HL-60 (cell line): ENCODE data around the gene HEATR3.

Experiments
- DNase-seq, 2 experiments: peaks; one replicate each; pipeline ENCODE4 v3.0.0-alpha.2; 2010 to 2020; ENCODE audit warnings: low read depth in 1 of 2, low spot score in 1 of 2
- H3K27ac ChIP-seq: fragments of 250-450 bp; sonication (Bioruptor Pico); replicated peaks from 2 replicates; pipeline ENCODE4 v1.5.1; 2020; ENCODE audit warnings: mild to moderate bottlenecking, moderate library complexity
- H3K27me3 ChIP-seq: fragments of 250-450 bp; sonication (Bioruptor Pico); 2 replicates; pipeline ENCODE4 v1.5.1; 2021; ENCODE audit warnings: mild to moderate bottlenecking, moderate library complexity; ENCODE audit not compliant: insufficient read depth, poor library complexity, severe bottlenecking
- H3K4me3 ChIP-seq: replicated peaks from 2 replicates; pipeline ENCODE4 v1.5.1; 2011; ENCODE audit warnings: mild to moderate bottlenecking, control low read depth, low read length; ENCODE audit not compliant: insufficient read depth
- GABPA ChIP-seq: IDR thresholded peaks from 2 replicates; pipeline ENCODE4 v1.6.1; 2012; ENCODE audit warnings: low read depth
- POLR2AphosphoS5 ChIP-seq: IDR thresholded peaks from 2 replicates; pipeline ENCODE4 v1.6.1; 2012; ENCODE audit warnings: low read depth
- SPI1 ChIP-seq: IDR thresholded peaks from 2 replicates; pipeline ENCODE4 v1.6.1; 2012; ENCODE audit warnings: low read depth, mild to moderate bottlenecking, borderline replicate concordance
- TF ChIP-seq, protein P1 (sequence below): IDR thresholded peaks from 2 replicates; pipeline ENCODE4 v1.6.1; 2012; ENCODE audit warnings: low read depth; ENCODE audit not compliant: insufficient replicate concordance
- TF ChIP-seq, protein P2 (sequence below): IDR thresholded peaks from one replicate; pipeline ENCODE4 v1.5.1; 2011; ENCODE audit warnings: low read length, control low read depth, inconsistent platforms; ENCODE audit not compliant: insufficient read depth

The HEATR3 gene

DNA sequence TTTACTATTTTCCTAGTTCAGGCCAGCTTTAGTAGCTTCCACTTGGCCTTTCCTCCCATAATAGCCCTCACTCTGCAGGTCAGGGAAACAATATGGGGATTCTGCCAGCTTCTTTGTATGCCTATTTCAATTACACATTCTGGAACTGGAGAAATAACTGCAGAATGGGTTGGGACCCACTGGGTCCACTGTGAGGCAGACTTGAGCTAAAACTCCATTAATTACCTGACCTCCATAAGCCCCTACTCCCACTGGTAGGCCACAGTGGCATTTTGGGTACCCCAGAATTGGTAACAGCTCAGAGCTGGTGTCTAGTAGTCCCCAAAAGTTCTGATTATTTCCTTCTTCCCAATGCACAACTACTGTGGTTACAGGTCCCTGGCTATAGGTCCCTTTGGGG lies 70.6 kb downstream of the HEATR3 start:
- TF ChIP-seq SPI1 (no peak), POLR2AphosphoS5 (no peak), GABPA (no peak)
- TF ChIP-seq, protein P1, sequence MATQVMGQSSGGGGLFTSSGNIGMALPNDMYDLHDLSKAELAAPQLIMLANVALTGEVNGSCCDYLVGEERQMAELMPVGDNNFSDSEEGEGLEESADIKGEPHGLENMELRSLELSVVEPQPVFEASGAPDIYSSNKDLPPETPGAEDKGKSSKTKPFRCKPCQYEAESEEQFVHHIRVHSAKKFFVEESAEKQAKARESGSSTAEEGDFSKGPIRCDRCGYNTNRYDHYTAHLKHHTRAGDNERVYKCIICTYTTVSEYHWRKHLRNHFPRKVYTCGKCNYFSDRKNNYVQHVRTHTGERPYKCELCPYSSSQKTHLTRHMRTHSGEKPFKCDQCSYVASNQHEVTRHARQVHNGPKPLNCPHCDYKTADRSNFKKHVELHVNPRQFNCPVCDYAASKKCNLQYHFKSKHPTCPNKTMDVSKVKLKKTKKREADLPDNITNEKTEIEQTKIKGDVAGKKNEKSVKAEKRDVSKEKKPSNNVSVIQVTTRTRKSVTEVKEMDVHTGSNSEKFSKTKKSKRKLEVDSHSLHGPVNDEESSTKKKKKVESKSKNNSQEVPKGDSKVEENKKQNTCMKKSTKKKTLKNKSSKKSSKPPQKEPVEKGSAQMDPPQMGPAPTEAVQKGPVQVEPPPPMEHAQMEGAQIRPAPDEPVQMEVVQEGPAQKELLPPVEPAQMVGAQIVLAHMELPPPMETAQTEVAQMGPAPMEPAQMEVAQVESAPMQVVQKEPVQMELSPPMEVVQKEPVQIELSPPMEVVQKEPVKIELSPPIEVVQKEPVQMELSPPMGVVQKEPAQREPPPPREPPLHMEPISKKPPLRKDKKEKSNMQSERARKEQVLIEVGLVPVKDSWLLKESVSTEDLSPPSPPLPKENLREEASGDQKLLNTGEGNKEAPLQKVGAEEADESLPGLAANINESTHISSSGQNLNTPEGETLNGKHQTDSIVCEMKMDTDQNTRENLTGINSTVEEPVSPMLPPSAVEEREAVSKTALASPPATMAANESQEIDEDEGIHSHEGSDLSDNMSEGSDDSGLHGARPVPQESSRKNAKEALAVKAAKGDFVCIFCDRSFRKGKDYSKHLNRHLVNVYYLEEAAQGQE = no peak
- TF ChIP-seq, protein P2, sequence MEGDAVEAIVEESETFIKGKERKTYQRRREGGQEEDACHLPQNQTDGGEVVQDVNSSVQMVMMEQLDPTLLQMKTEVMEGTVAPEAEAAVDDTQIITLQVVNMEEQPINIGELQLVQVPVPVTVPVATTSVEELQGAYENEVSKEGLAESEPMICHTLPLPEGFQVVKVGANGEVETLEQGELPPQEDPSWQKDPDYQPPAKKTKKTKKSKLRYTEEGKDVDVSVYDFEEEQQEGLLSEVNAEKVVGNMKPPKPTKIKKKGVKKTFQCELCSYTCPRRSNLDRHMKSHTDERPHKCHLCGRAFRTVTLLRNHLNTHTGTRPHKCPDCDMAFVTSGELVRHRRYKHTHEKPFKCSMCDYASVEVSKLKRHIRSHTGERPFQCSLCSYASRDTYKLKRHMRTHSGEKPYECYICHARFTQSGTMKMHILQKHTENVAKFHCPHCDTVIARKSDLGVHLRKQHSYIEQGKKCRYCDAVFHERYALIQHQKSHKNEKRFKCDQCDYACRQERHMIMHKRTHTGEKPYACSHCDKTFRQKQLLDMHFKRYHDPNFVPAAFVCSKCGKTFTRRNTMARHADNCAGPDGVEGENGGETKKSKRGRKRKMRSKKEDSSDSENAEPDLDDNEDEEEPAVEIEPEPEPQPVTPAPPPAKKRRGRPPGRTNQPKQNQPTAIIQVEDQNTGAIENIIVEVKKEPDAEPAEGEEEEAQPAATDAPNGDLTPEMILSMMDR = no peak
- Histone ChIP-seq H3K4me3 (no peak overlapping the region), H3K27me3 (no peaks in the 10 kb centered on the region), H3K27ac (no peak overlapping the region)
- no peak for DNase-seq

DNA sequence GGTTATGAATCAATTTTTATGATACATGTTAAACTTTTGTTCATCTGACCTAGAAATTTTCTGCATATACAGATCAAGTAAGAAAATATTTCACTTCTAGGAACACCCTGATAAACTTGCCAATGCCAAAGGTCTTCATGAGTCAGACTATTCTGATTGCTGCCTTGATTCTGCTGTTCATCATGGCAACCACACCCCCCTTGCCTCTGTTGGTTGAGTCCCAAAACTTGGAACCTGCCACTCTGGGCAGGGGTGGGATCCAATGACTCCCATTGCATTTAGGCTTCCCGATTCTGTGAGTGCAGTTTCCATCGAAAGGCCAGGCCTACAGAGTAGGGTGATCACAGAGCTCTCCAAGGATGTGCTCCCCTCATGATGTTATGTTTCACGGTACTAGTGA lies 71.5 kb downstream of the HEATR3 start:
- DNase-seq = no peak

DNA sequence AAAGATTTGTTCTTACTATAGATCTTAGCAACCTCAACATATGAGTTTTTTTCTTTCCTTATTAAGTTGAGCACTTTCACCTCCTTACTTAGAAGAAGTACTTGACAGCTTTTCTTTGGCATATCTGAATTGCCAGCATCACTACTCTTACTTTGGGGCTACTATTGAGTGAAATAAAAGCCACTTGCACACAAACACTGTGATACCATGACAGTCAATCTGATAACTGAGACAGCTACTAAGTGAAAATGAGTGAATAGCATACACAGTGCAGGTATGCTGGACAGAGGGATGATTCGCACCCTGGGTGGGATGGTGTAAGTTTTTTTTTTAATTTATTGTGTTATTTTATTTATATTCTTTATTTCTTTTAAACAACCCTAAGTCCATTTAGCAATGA lies 73.8 kb downstream of the HEATR3 start:
- no peak overlapping the region for H3K4me3 ChIP-seq
- TF ChIP-seq, protein P2 = no peak
- TF ChIP-seq, protein P1 = no peak
- TF ChIP-seq GABPA = no peak
- no peak for TF ChIP-seq POLR2AphosphoS5
- TF ChIP-seq SPI1 = no peak
- no peak for DNase-seq

More for the DNA sequence above, 71.5 kb downstream of the HEATR3 start:
- H3K27ac ChIP-seq = no peak overlapping the region
- no peaks in the 10 kb centered on the region for H3K27me3 ChIP-seq
- no peak for TF ChIP-seq GABPA
- TF ChIP-seq, protein P2 = no peak
- TF ChIP-seq, protein P1 = no peak
- TF ChIP-seq POLR2AphosphoS5 = no peak
- no peak for TF ChIP-seq SPI1
- no peak overlapping the region for H3K4me3 ChIP-seq

More for the DNA sequence above, 73.8 kb downstream of the HEATR3 start:
- Histone ChIP-seq H3K27me3 (no peaks in the 10 kb centered on the region), H3K27ac (no peak overlapping the region)
